Parathyroid adenoma (tissue), 2 donors: ENCODE data around the gene TMEM14A.

Experiments
- H2AFZ ChIP-seq: fragments of 300-600 bp; sonication (generic); one replicate; pipeline ENCODE4 v1.7.0; 2017; ENCODE audit warnings: antibody characterized with exemption, mild to moderate bottlenecking
- H3K27ac ChIP-seq: fragments of 300-600 bp; sonication (generic); one replicate; pipeline ENCODE4 v1.7.0; 2017
- H3K27me3 ChIP-seq: fragments of 300-600 bp; sonication (generic); one replicate; pipeline ENCODE4 v1.7.0; 2017; ENCODE audit warnings: low read length; ENCODE audit not compliant: control insufficient read depth, insufficient read depth
- H3K36me3 ChIP-seq: fragments of 300-600 bp; sonication (generic); one replicate; pipeline ENCODE4 v1.7.0; 2017; ENCODE audit warnings: low read length; ENCODE audit not compliant: control insufficient read depth, insufficient read depth
- H3K4me1 ChIP-seq: fragments of 300-600 bp; sonication (generic); one replicate; pipeline ENCODE4 v1.7.0; 2017; ENCODE audit warnings: control low read depth
- H3K4me2 ChIP-seq: fragments of 300-600 bp; sonication (generic); one replicate; pipeline ENCODE4 v1.7.0; 2017; ENCODE audit warnings: low read length
- H3K4me3 ChIP-seq: fragments of 300-600 bp; sonication (generic); one replicate; pipeline ENCODE4 v1.7.0; 2017; ENCODE audit warnings: low read depth, low read length
- H3K79me2 ChIP-seq: fragments of 300-600 bp; sonication (generic); one replicate; pipeline ENCODE4 v1.7.0; 2017; ENCODE audit warnings: control low read depth
- H3K9ac ChIP-seq: fragments of 300-600 bp; sonication (generic); one replicate; pipeline ENCODE4 v1.7.0; 2017; ENCODE audit warnings: mild to moderate bottlenecking
- H3K9me3 ChIP-seq: fragments of 300-600 bp; sonication (generic); one replicate; pipeline ENCODE4 v1.7.0; 2017; ENCODE audit warnings: low read length; ENCODE audit not compliant: control insufficient read depth
- CTCF ChIP-seq: fragments of 300-600 bp; sonication (generic); IDR thresholded peaks from one replicate; pipeline ENCODE4 v1.7.0; 2017; ENCODE audit warnings: antibody characterized with exemption, mild to moderate bottlenecking
- donor health status: primary hyperparathyroidism.

Gene TMEM14A

GRCh38 chr6:52670502-52671409, at the start of gene TMEM14A:
Gene TMEM14A, plus strand, starts transcription at chr6:52671113. Its CDS starts 5,990 bp downstream, at chr6:52677103.
- Histone ChIP-seq H2AFZ (peak within 1 kb of the TSS; percentile 96), H3K4me1 (peaks cover 7% of the 10 kb centered on the region), H3K27ac (peak within 1 kb of the TSS; percentile 6), H3K4me3 (peak within 1 kb of the TSS; percentile 71), H3K9me3 (no peaks in the 10 kb centered on the region), H3K79me2 (peaks cover 2% of the 10 kb centered on the region), H3K4me2 (peak within 1 kb of the TSS; percentile 95), H3K36me3 (no peaks in the 10 kb centered on the region), H3K9ac (peak within 1 kb of the TSS; percentile 12), H3K27me3 (no peaks in the 10 kb centered on the region)
- TF ChIP-seq CTCF, result no peak

- no peaks in the 10 kb centered on the region for H3K27me3 ChIP-seq
- no peak overlapping the region for H3K27ac ChIP-seq
- H3K4me1 ChIP-seq, result no peaks in the 10 kb centered on the region
- TF ChIP-seq CTCF, result no peak
- H3K36me3 ChIP-seq, result no peaks in the 10 kb centered on the region
- no peak overlapping the region for H2AFZ ChIP-seq
- no peak overlapping the region for H3K9ac ChIP-seq
- no peak overlapping the region for H3K4me3 ChIP-seq
- no peaks in the 10 kb centered on the region for H3K9me3 ChIP-seq
- no peaks in the 10 kb centered on the region for H3K79me2 ChIP-seq
- no peak overlapping the region for H3K4me2 ChIP-seq
Measured at GRCh38 chr6:52621631-52622030, 49.3 kb upstream of the TMEM14A start.

GRCh38 chr6:52622810-52623209, 48.1 kb upstream of the TMEM14A start:
- no peak for TF ChIP-seq CTCF
- Histone ChIP-seq H3K27ac (no peak overlapping the region), H3K4me1 (no peaks in the 10 kb centered on the region), H3K4me2 (no peak overlapping the region), H3K9ac (no peak overlapping the region), H3K9me3 (no peaks in the 10 kb centered on the region), H3K79me2 (no peaks in the 10 kb centered on the region), H3K4me3 (no peak overlapping the region), H2AFZ (no peak overlapping the region), H3K36me3 (no peaks in the 10 kb centered on the region), H3K27me3 (no peaks in the 10 kb centered on the region)

- Histone ChIP-seq H3K9me3 (no peaks in the 10 kb centered on the region), H3K4me3 (no peak overlapping the region), H3K27me3 (no peaks in the 10 kb centered on the region), H3K36me3 (no peaks in the 10 kb centered on the region), H2AFZ (no peak overlapping the region), H3K9ac (no peak overlapping the region), H3K27ac (no peak overlapping the region), H3K79me2 (no peaks in the 10 kb centered on the region), H3K4me1 (no peaks in the 10 kb centered on the region), H3K4me2 (no peak overlapping the region)
- TF ChIP-seq CTCF, result no peak
Measured at GRCh38 chr6:52632011-52632410, 38.9 kb upstream of the TMEM14A start.
